ENCODE results near the gene TC2N. TPM values are rescaled to one million over a fixed set of nuclear protein-coding genes. Genes with fewer than 3 reads are reported as not detected.

The TC2N gene
- total and polyA plus RNA-seq, 4 donors: 0.62 to 6.4 (median 1.6) TPM

DNA sequence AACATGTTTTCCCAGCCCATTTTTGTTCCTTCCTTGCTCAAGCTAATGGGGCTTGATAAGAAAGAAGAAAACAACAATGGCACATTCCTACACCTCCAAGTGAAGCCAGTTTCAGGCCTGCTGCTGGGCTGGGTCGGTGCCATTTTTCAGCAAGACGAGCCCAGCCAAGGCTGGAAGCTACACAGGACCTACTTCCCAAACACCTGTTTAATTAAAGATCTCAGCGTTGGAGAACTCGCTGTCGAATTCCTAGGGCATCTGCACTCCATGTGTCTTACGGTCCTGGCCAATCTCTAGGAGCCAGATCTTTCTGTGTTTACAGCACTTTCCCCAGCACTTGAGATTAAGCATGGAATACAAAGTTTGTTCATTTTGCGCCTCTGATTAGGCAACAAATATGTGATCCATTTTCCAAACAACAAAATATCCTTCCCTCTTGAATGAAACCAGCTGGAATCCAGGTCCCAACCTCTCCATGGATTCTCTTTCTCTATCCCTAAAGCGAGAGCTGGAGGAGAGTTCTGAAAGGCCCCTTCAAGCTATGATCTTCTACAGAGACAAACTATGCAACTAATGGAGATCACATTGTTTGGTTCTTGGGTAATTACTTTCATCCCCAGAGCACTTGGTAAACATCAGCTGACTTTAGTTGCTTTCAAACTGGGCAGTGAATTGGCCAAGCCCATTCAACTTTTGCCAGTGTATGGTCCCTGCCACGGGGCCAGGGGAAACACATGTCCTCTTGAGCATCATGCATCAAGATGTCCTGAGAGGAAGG, 34.3 kb upstream of the TC2N start:
- Histone ChIP-seq H3K9ac (ENCODE audit: low read depth in 1 of 2, low read length in 2 of 2) (no peak overlapping the region), H3K4me3 (ENCODE audit: low read depth in 1 of 3, low read length in 3 of 3) (no peak overlapping the region), H3K27ac (ENCODE audit: low read depth in 1 of 2, low read length in 2 of 2) (no peak overlapping the region), H3K4me1 (ENCODE audit: control insufficient read depth in 4 of 4, insufficient read depth in 4 of 4, low read length in 3 of 4) (peaks cover 3 to 50% (median 42%) of the 10 kb centered on the region in 4 donors), H3K36me3 (ENCODE audit: control insufficient read depth in 4 of 4, insufficient read depth in 3 of 4, low read depth in 1 of 4, low read length in 3 of 4) (no peaks in the 10 kb centered on the region), H3K9me3 (ENCODE audit: control insufficient read depth in 4 of 4, low read length in 3 of 4) (no peaks in the 10 kb centered on the region), H3K27me3 (ENCODE audit: control insufficient read depth in 4 of 4, insufficient read depth in 4 of 4, low read length in 3 of 4) (no peaks in the 10 kb centered on the region)
- DNase-seq (ENCODE audit: low spot score): no peak
- WGBS: 86% methylated on average over 9 of the region's 9 CpGs
- TF ChIP-seq RAD21 (IDR thresholded peaks at IDR 0.05): no peak
- no peak for TF ChIP-seq EGR1 (IDR thresholded peaks at IDR 0.05; ENCODE audit: low read depth in 2 of 2)
- TF ChIP-seq NR2F2 (IDR thresholded peaks at IDR 0.05): peak; percentile 40

- Histone ChIP-seq H3K9ac (ENCODE audit: low read depth in 1 of 2, low read length in 2 of 2) (no peak overlapping the region), H3K27me3 (ENCODE audit: control insufficient read depth in 4 of 4, insufficient read depth in 4 of 4, low read length in 3 of 4) (no peaks in the 10 kb centered on the region), H3K27ac (ENCODE audit: low read depth in 1 of 2, low read length in 2 of 2) (no peak overlapping the region), H3K36me3 (ENCODE audit: control insufficient read depth in 4 of 4, insufficient read depth in 3 of 4, low read depth in 1 of 4, low read length in 3 of 4) (no peaks in the 10 kb centered on the region), H3K4me3 (ENCODE audit: low read depth in 1 of 3, low read length in 3 of 3) (no peak overlapping the region), H3K9me3 (ENCODE audit: control insufficient read depth in 4 of 4, low read length in 3 of 4) (no peaks in the 10 kb centered on the region), H3K4me1 (ENCODE audit: control insufficient read depth in 4 of 4, insufficient read depth in 4 of 4, low read length in 3 of 4) (peaks cover 3 to 35% (median 26%) of the 10 kb centered on the region in 4 donors)
- 82% methylated on average over 4 of the region's 4 CpGs for WGBS
- no peak for DNase-seq (ENCODE audit: low spot score)
- no peak for TF ChIP-seq FOXA2 (IDR thresholded peaks at IDR 0.05)
- no peak for TF ChIP-seq RXRA (IDR thresholded peaks at IDR 0.05)
- TF ChIP-seq, protein P1, sequence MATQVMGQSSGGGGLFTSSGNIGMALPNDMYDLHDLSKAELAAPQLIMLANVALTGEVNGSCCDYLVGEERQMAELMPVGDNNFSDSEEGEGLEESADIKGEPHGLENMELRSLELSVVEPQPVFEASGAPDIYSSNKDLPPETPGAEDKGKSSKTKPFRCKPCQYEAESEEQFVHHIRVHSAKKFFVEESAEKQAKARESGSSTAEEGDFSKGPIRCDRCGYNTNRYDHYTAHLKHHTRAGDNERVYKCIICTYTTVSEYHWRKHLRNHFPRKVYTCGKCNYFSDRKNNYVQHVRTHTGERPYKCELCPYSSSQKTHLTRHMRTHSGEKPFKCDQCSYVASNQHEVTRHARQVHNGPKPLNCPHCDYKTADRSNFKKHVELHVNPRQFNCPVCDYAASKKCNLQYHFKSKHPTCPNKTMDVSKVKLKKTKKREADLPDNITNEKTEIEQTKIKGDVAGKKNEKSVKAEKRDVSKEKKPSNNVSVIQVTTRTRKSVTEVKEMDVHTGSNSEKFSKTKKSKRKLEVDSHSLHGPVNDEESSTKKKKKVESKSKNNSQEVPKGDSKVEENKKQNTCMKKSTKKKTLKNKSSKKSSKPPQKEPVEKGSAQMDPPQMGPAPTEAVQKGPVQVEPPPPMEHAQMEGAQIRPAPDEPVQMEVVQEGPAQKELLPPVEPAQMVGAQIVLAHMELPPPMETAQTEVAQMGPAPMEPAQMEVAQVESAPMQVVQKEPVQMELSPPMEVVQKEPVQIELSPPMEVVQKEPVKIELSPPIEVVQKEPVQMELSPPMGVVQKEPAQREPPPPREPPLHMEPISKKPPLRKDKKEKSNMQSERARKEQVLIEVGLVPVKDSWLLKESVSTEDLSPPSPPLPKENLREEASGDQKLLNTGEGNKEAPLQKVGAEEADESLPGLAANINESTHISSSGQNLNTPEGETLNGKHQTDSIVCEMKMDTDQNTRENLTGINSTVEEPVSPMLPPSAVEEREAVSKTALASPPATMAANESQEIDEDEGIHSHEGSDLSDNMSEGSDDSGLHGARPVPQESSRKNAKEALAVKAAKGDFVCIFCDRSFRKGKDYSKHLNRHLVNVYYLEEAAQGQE (IDR thresholded peaks at IDR 0.05): no peak
- no peak for TF ChIP-seq GABPA (IDR thresholded peaks at IDR 0.05 in 1 of 2, conservative IDR thresholded peaks at IDR 0.05 in 1 of 2)
- no peak for TF ChIP-seq EGR1 (IDR thresholded peaks at IDR 0.05; ENCODE audit: low read depth in 2 of 2)
- TF ChIP-seq, protein P2, sequence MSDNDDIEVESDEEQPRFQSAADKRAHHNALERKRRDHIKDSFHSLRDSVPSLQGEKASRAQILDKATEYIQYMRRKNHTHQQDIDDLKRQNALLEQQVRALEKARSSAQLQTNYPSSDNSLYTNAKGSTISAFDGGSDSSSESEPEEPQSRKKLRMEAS (IDR thresholded peaks at IDR 0.05): no peak
- no peak for TF ChIP-seq TAF1 (conservative IDR thresholded peaks at IDR 0.05)
- no peak for TF ChIP-seq JUND (IDR thresholded peaks at IDR 0.05)
- TF ChIP-seq, protein P3, sequence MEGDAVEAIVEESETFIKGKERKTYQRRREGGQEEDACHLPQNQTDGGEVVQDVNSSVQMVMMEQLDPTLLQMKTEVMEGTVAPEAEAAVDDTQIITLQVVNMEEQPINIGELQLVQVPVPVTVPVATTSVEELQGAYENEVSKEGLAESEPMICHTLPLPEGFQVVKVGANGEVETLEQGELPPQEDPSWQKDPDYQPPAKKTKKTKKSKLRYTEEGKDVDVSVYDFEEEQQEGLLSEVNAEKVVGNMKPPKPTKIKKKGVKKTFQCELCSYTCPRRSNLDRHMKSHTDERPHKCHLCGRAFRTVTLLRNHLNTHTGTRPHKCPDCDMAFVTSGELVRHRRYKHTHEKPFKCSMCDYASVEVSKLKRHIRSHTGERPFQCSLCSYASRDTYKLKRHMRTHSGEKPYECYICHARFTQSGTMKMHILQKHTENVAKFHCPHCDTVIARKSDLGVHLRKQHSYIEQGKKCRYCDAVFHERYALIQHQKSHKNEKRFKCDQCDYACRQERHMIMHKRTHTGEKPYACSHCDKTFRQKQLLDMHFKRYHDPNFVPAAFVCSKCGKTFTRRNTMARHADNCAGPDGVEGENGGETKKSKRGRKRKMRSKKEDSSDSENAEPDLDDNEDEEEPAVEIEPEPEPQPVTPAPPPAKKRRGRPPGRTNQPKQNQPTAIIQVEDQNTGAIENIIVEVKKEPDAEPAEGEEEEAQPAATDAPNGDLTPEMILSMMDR (IDR thresholded peaks at IDR 0.05; ENCODE audit: low read depth, low read length, missing input control): no peak
- no peak for TF ChIP-seq NR2F2 (IDR thresholded peaks at IDR 0.05)
- no peak for TF ChIP-seq RAD21 (IDR thresholded peaks at IDR 0.05)
- no peak for TF ChIP-seq ZBTB33 (IDR thresholded peaks at IDR 0.05)
- TF ChIP-seq HNF4A (conservative IDR thresholded peaks at IDR 0.05): no peak
- TF ChIP-seq YY1 (IDR thresholded peaks at IDR 0.05): no peak
- TF ChIP-seq HNF4G (IDR thresholded peaks at IDR 0.05): no peak
- no peak for TF ChIP-seq SP1 (IDR thresholded peaks at IDR 0.05)
- no peak for TF ChIP-seq FOXA1 (IDR thresholded peaks at IDR 0.05)
- TF ChIP-seq, protein P4, sequence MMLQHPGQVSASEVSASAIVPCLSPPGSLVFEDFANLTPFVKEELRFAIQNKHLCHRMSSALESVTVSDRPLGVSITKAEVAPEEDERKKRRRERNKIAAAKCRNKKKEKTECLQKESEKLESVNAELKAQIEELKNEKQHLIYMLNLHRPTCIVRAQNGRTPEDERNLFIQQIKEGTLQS (IDR thresholded peaks at IDR 0.05): no peak
Measured at GRCh38 chr14:91899806-91900205, 32.5 kb upstream of the TC2N start.
